ENCODE results near the gene EP400. TPM values are rescaled to one million over a fixed set of nuclear protein-coding genes. Genes with fewer than 3 reads are reported as not detected.

Gene EP400
- total RNA-seq, 6 experiments from 2014 or later = 27.5 to 35.3 (median 30.4) TPM

- Mint-ChIP-seq H3K4me3 (no peak overlapping the region), H3K27ac (no peak overlapping the region), H3K36me3 (ENCODE audit: low read depth) (peaks cover 28% of the 10 kb centered on the region), H3K27me3 (ENCODE audit: insufficient read depth) (peaks cover 1% of the 10 kb centered on the region), H3K9me3 (no peaks in the 10 kb centered on the region), H3K4me1 (ENCODE audit: low read depth) (no peaks in the 10 kb centered on the region)
- DNase-seq = no peak
- TF ChIP-seq CTCF (IDR thresholded peaks at IDR 0.05) = no peak
Measured at GRCh38 chr12:132056951-132057350, 107.2 kb downstream of the EP400 start.

DNA sequence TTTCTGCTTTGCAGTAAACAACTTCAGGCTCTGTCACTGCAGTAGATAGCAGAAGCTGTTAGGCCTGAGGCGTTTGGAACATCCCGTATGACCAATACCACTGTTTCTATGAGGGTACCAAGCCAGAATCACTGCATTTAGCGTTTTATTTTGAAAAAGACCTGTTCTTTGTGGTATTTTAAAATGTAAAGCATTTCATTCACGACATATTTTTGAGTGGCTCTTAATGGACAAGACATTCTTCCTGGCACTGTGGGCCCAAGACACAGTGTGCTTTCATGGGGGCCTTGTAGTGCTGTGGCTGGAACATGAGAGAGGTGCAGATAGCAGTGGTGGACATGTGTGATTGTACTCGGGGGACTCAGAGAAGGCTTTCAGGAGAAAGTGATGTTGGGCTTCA lies 107.9 kb downstream of the EP400 start:
- peaks cover 31% of the 10 kb centered on the region for H3K36me3 Mint-ChIP-seq (ENCODE audit: low read depth)
- TF ChIP-seq CTCF (IDR thresholded peaks at IDR 0.05) = no peak
- H3K4me3 Mint-ChIP-seq = no peak overlapping the region
- peak overlapping the region; percentile 1; the same call in 1 of the 2 replicates for H3K27ac Mint-ChIP-seq
- H3K27me3 Mint-ChIP-seq (ENCODE audit: insufficient read depth) = peaks cover 1% of the 10 kb centered on the region; the same call in 1 of the 2 replicates
- no peaks in the 10 kb centered on the region for H3K4me1 Mint-ChIP-seq (ENCODE audit: low read depth)
- H3K9me3 Mint-ChIP-seq = no peaks in the 10 kb centered on the region
- no peak for DNase-seq

GRCh38 chr12:132061197-132061596 lies 111.5 kb downstream of the EP400 start:
- DNase-seq = no peak
- H3K36me3 Mint-ChIP-seq (ENCODE audit: low read depth) = peaks cover 36% of the 10 kb centered on the region

DNA sequence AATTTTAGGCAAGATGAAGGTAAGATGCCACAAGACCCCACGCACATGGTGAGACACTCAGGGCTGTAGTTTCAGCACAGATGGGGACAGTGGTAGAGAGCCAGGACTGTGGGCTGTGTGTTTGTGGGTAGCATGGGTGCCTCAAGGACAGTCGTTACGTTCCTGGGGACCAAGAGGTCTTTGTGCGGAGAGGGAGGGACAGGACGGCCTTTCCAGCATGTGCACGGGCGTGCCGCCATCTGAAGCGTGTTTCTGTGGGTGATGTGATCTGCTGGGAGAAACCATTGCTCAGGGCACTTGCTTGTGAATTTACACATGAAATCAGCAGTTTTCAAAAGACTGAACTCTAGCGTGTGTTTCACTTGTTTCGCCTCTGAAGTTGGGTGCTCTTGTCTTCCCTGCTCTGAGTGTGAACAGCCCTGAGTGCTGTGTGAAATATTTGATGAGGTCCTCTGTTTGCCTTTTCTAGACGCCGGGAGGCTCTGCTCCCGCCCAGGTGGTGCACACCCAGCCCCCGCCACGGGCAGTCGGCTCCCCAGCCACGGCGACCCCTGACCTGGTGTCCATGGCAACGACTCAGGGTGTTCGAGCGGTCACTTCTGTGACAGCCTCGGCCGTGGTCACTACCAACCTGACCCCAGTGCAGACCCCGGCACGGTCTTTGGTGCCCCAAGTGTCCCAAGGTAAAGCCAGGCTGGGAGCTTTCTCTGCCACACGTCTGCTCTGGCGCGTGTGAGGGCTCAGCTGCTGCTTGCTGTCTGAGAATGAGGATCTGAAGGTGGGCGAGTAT lies 112.1 kb downstream of the EP400 start:
- TF ChIP-seq CTCF (IDR thresholded peaks at IDR 0.05) = no peak
- H3K36me3 Mint-ChIP-seq (ENCODE audit: low read depth) = peaks cover 32% of the 10 kb centered on the region
- H3K27me3 Mint-ChIP-seq (ENCODE audit: insufficient read depth) = peaks cover 3% of the 10 kb centered on the region
- no peaks in the 10 kb centered on the region for H3K9me3 Mint-ChIP-seq
- no peaks in the 10 kb centered on the region for H3K4me1 Mint-ChIP-seq (ENCODE audit: low read depth)
- no peak overlapping the region for H3K27ac Mint-ChIP-seq
- no peak for DNase-seq
- H3K4me3 Mint-ChIP-seq = no peak overlapping the region

More at GRCh38 chr12:132061197-132061596, 111.5 kb downstream of the EP400 start:
- no peak overlapping the region for H3K4me3 Mint-ChIP-seq
- no peaks in the 10 kb centered on the region for H3K4me1 Mint-ChIP-seq (ENCODE audit: low read depth)
- H3K27ac Mint-ChIP-seq = no peak overlapping the region
- TF ChIP-seq CTCF (IDR thresholded peaks at IDR 0.05) = no peak
- no peaks in the 10 kb centered on the region for H3K9me3 Mint-ChIP-seq
- H3K27me3 Mint-ChIP-seq (ENCODE audit: insufficient read depth) = peaks cover 3% of the 10 kb centered on the region

- H3K9me3 Mint-ChIP-seq = no peaks in the 10 kb centered on the region
- no peak for DNase-seq
- no peak for TF ChIP-seq CTCF (IDR thresholded peaks at IDR 0.05)
- H3K4me3 Mint-ChIP-seq = no peak overlapping the region
- no peaks in the 10 kb centered on the region for H3K4me1 Mint-ChIP-seq (ENCODE audit: low read depth)
- H3K27ac Mint-ChIP-seq = no peak overlapping the region
- H3K36me3 Mint-ChIP-seq (ENCODE audit: low read depth) = peaks cover 32% of the 10 kb centered on the region
- H3K27me3 Mint-ChIP-seq (ENCODE audit: insufficient read depth) = peaks cover 3% of the 10 kb centered on the region
Measured at GRCh38 chr12:132062481-132062880, 112.7 kb downstream of the EP400 start.

Data from HFFc6 (cell line).